NCI-H2107 (cell line): ENCODE measurements around the gene LONP2.
"Not testable (repeated sequence)": the region's sequence is repeated elsewhere in the genome, so short reads cannot be mapped to it uniquely, and the experiment has no call there.

ENCODE experiments used
- DNase-seq: peaks from one replicate; lab custom pipeline; 2025; lab: John Stamatoyannopoulos, UW

LONP2 gene

DNA sequence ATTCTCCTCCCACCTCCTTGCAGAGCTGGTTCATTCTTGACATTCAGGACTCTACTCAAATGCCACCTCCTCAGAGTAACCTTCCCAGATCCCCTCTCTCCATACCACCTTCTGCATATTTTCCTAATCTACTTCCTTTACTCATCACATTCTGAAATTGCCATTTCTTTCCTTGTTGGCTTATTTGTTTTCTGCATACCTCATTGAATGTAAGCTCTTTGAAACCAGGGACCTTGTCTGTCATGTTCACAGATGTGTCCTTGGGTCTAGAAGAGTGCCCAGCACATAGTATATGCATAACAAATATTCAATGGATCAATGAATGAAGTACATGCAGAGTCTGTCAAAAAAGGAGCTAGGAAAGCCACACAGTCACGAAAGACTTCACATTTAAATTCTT lies 7.8 kb upstream of the LONP2 start:
- no peak for DNase-seq

GRCh38 chr16:48240147-48240546 lies 4.0 kb upstream of the LONP2 start:
- DNase-seq: not testable (repeated sequence)

DNA sequence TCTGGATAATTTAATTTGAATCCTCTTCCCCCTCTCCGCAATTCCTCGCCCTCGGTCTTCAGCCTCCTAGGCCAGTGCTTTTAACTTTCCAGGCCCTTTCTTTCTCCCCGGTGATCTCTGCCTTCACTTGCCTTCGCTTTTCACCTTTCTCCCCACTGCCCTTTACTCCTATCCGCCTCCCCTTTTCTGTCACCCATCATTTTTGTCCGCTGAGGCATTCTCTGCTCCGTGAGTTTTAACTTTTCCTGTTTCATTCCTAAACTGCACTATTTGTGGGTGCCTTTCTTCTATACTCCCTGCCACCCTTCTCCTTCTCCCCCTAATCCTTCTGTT lies 729 bp downstream of the LONP2 start:
- no peak for DNase-seq

DNA sequence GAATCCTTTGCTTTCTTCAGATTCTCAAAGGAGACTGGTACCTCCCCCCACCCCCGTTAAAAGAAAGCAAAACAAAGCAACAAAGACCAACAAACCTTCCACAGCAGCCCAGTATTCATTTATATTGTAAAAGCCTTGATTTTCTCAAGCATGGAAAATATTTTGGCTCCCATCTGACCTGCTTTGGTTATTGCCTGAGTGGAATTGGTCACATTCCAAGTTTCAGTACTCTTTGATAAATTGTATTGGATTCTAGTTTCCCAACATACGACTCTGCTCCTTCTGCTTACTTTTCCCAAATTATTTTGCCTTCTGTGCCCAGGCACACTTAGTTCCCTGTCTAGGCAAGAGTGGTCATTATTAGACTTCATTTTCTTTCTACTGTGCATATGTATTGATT lies 2.0 kb downstream of the LONP2 start:
- no peak for DNase-seq

- no peak for DNase-seq
Observed at GRCh38 chr16:48247311-48247710, 3.2 kb downstream of the LONP2 start, which contains the start of gene ABCC11. Gene ABCC11 (minus strand): TSS chr16:48247539. CDS start chr16:48231921, 15,618 bp downstream.

DNA sequence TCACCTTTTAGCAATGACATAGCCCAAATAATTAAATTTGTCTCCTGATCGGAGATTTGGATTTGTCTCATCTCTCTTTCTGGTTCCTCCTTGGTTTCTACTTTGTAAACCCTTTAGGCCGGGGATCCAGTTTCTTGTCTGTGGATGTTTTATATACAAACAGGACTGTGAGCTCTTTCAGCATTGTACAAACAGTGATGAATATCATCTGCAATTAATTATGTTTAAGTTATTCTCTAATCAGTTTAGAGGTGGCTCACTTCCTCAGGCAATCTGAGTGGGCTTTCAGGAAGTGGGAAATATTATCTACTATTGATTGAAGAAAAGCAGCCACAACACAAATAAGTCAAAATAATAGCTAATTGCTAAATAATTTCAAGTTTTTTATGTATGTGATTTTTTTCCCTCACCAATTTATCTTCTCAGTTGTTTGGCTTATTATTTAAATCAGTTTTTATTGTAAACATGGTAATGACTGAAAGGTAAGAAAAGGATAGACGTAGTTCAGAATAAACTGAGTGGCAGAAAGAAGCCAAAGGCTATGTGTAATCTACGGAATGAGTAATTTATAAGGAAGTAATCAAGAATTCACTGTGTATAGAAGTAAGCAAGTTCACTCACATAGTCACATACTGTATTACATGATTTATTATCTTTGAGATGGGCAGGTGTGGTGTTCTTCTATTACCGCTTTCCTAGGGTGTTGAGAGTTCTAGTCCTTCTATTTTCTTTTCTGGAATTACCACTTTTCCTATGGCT lies 6.6 kb downstream of the LONP2 start:
- no peak for DNase-seq

GRCh38 chr16:48252013-48252412 lies 7.9 kb downstream of the LONP2 start:
- no peak for DNase-seq

DNA sequence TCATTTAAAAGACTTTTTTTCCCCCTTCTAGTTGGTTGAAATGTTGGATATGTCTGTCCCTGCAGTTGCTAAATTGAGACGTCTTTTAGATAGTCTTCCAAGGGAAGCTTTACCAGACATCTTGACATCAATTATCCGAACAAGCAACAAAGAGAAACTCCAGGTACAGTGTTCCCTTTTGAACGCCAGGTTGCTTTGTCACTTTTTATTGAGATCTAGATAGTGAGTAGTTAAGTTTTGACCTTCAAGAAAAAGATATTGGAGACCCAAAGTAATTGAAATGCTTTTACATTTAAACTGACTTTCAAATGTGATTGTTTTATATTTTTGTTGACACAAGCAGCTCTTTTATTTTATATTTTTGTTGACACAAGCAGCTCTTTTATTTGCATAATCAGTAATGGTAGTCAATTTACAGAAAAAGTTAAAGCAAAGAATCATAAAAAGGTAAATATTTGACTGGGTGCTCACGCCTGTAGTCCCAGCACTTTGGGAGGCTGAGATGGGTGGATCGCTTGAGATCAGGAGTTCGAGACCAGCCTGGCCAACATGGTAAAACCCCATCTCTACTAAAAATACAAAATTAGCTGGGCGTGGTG lies 12.6 kb downstream of the LONP2 start:
- no peak for DNase-seq

DNA sequence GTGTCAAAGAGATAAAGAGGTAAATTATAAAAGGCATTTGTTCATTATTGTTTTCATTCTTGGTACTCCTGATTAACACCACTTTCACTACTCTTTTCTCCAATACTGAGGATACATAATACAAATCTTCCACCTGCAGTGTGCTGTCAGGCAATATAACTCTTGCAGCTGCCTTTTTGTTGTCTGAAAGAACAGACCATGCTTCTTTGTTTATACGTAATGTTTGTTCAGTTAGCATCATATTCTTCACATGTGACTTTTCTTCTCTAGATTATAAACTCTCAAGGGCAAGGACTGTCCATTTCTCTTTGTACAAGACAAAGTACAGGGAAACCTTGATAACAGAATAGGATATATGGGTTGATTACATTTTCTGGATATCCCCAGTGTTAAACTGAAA lies 17.5 kb downstream of the LONP2 start:
- no peak for DNase-seq

GRCh38 chr16:48262631-48263030 lies 18.5 kb downstream of the LONP2 start:
- DNase-seq: no peak

GRCh38 chr16:48269011-48269410 lies 24.9 kb downstream of the LONP2 start:
- no peak for DNase-seq

- DNase-seq: no peak
Observed at GRCh38 chr16:48271728-48272127, 27.6 kb downstream of the LONP2 start.

DNA sequence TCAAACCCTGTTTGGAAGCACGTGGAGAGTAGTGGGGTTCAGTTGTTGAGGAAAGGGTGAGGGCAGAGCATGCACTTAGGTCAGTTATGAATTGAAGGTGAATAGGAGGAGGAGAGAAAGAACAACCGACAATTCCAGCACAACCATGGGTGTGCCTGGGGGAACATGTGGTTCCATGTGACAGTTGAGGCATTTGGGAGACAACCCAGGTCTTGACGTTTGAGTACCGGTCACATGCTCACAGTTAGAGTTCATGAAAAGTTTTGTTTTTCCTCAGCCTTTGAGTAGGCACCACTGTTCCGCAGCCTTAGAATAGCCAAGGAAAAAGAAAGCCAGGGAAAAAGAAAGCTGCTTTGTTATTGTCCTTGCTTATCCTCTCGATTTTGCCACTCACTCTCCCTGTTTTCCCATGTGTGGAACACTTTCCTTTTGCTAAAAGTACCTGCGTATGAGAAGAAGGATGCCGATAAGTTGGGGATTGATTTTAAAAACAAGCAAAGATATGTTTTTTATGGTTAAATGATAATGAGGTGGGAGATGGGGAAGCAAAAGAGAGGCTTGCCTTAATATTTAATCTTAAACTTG lies 28.8 kb downstream of the LONP2 start:
- DNase-seq: no peak

GRCh38 chr16:48274476-48274875 lies 30.4 kb downstream of the LONP2 start:
- no peak for DNase-seq

DNA sequence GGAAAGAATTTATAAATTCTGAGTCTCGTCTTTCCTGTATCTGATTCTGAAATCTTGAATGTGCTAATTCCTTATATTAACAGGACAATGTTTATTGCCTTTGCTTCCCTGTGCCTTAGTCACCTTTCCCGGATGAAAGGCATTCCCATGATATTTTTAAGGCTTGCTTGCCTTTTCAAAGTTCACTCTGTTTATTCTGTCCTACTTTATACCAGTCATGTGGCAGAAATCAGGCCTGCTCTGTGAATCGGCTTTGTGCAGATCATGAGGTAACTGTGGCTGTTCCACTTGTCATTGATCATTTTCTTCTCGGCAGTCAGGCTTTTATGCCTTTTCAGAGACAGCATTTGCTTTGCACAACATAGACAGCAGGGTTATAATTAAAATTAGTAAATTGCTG lies 32.0 kb downstream of the LONP2 start:
- no peak for DNase-seq

DNA sequence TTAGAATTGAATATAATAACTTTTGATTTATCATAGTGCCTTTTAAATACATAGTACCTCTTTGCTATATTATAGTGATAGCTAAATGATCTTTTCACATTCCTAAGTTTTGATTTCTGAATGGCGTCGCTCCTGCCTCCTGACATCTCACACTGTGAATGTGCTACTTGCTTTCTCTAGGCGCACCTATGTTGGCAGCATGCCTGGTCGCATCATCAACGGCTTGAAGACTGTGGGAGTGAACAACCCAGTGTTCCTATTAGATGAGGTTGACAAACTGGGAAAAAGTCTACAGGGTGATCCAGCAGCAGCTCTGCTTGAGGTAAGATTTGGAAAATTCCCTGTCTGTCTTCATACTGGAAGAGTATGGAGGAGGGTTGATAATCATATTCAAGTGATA lies 33.1 kb downstream of the LONP2 start:
- DNase-seq: no peak

- no peak for DNase-seq
Observed at GRCh38 chr16:48279199-48279598, 35.1 kb downstream of the LONP2 start.

GRCh38 chr16:48280546-48280945 lies 36.4 kb downstream of the LONP2 start:
- DNase-seq: no peak

DNA sequence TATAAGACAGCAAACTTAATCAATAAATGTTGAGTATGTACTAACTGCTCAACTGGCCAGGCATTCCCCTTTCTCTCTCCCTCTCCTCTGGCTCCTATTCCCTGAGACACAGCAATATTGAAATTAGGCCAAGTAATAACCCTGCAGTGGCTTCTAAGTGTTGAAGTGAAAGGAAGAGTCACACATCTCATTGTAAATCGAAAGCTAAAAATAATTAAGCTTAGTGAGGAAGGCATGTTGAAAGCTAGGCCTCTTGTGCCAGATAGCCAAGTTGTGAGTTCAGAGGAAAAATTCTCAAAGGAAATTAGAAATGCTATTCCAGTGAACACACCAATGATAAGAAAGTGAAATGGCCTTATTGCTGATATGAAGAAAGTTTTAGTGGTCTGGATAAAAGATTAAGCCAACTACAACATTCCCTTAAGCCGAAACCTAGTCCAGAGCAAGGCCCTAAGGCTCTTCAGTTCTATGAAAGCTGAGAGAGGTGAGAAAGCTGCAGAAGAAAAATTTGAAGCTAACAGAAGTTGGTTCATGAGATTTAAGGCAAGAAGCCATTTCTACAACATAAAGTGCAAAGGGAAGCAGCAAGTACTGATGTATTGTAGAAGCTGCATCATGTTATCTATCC lies 38.6 kb downstream of the LONP2 start:
- no peak for DNase-seq

DNA sequence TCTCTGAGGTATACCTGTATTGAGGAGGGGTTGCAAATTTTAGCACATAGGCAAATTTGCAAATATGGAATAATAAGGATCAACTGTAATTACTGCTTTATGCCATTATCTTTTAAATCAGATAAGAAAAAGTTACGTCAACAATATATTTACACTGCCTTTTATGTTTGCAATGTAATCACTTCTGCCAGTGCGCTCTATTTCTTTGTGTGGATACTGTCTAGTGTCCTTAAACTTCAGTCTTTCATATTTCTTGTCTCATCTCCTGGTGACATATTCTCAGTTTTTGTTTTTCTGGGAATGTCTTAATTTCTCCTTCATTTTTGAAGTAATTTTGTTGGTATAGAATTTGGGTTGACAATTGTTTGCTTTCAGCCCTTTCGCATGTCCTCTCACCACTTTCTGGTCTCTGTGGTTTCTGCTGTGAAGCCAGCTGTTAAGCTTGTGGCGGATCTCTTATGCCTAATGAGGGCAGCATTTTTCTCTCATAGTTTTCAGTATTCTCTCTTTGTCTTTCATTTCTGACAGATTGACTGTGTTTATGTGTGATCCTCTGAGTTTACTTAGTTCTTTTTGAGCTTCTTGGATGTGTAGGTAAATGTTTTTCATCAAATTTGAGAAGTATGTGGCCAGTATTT lies 40.8 kb downstream of the LONP2 start:
- DNase-seq: no peak

- no peak for DNase-seq
Observed at GRCh38 chr16:48287239-48287638, 43.1 kb downstream of the LONP2 start.

DNA sequence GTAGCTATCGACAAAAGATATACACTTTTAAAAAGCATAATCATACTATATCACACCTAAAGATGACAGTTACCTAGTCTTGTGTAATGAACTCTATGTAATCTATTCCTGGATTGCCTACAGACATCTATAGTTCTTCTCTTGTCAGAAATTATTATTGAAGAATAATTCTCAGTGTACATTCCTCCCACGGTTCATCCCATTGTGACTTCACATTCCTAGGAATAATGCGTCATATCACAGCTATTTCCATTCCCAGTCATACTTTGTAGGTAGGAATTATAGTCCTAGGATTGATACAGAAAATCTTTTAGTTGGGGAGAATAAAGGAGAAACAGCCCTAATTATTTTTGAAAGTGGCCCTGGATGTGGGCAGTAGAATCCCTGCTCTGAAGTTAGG lies 47.2 kb downstream of the LONP2 start:
- no peak for DNase-seq

DNA sequence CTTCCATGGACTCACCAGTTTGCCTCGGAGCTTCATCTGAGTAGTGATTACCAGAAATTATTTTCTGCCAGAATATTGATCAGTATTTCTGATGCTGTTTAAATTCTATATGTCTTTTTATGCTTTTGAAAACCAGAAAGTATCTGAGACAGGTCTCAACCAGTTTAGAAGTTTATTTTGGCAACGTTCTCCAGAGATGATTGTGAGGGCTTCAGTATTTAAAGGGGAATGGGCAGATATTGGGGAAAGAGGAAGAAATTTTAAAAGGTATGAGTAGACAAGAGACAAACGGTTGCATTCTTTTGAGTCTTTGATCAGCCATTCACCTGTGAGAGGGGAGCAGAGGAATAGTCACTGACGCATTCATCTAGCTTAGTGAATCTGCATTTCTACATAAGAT lies 47.7 kb downstream of the LONP2 start:
- DNase-seq: no peak
